Measurements from ENCODE around the gene TRPV5.

Gene TRPV5

DNA sequence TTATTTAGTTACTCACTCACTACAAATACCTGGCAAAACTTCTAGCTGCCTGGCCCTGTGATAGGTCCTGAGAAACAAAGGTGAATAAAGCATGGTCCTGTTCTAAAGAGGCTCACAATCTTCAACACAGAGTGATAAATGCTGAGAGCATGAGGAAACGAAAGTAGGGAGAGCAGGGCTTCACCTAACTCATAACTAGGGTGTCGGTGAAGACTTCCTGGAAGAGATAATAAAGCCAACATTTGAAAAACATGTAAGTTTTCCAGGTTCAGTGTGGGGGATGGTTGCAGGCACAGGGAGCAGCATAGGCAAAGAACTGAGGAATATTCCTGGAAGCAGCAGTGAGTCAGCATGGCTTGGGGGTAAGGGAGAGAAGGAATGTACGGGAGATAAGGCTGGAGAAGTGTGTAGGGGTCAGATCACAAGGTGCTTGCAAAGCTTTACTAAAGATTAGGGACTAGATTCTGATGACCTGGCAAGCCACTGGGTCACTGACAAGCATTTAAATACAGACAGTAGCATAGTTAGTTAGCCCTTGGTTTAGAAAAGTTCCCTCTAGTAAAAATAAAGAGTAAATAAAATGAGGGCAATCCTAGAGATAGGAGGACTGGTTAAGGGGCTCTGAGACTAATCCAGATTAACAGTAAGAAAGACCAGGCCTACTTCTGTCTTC, 23.5 kb upstream of the TRPV5 start:
- H3K4me3 ChIP-seq (ENCODE audit: control insufficient read depth, low read depth, low read length) = no peak overlapping the region
- TF ChIP-seq, protein P1, sequence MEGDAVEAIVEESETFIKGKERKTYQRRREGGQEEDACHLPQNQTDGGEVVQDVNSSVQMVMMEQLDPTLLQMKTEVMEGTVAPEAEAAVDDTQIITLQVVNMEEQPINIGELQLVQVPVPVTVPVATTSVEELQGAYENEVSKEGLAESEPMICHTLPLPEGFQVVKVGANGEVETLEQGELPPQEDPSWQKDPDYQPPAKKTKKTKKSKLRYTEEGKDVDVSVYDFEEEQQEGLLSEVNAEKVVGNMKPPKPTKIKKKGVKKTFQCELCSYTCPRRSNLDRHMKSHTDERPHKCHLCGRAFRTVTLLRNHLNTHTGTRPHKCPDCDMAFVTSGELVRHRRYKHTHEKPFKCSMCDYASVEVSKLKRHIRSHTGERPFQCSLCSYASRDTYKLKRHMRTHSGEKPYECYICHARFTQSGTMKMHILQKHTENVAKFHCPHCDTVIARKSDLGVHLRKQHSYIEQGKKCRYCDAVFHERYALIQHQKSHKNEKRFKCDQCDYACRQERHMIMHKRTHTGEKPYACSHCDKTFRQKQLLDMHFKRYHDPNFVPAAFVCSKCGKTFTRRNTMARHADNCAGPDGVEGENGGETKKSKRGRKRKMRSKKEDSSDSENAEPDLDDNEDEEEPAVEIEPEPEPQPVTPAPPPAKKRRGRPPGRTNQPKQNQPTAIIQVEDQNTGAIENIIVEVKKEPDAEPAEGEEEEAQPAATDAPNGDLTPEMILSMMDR (conservative IDR thresholded peaks at IDR 0.05; ENCODE audit: control insufficient read depth, insufficient read depth, low read depth, low read length) = no peak
- DNase-seq (ENCODE audit: low read depth) = no peak

DNA sequence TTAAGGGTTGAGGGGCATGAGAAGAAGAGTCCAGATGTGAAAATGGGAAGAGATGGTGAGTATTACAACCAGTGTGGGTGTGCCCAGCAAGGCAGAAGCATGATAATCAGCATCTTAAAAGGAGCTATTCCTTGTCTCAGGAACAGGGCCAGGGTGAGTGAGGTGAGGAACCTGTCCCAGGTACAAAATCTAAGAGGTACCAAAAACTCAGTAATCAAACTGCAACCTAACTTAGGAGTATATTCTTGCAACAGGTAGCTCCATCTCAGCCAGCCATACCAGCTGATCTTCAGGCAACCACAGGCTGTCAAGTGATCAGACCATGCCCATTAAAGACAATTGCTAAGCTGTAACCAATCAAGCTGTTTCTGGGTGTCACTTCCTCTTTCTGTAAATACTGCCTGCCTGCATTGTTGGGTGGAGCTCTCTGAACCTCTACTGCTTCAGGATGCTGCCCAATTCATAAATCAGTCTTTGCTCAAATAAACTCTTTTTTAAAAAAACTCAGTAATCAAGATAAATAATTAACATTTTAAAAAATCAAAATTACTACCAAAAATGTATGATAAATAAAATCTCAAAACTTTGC, 21.2 kb upstream of the TRPV5 start:
- TF ChIP-seq, protein P1 (conservative IDR thresholded peaks at IDR 0.05; ENCODE audit: control insufficient read depth, insufficient read depth, low read depth, low read length) = no peak
- H3K4me3 ChIP-seq (ENCODE audit: control insufficient read depth, low read depth, low read length) = no peak overlapping the region
- no peak for DNase-seq (ENCODE audit: low read depth)

DNA sequence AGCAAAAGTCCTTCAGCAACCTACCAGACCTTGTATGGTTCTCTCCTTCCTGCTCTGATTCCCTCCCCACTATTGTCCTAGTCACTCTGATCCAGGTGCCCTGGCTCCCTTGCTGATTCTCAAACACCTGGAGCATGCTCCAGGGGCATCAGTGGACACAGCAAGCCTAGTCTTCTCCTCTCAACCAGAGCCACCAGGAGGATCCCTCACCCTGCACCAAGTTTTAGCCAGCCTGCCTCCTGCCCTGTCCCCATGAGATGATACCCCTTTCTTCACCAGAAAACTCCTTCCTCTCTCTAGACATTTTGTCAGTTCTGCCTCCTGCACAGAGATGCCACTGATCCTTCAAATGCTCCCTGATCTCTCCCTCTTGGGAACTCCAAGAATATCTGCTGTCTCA, 16.7 kb upstream of the TRPV5 start:
- no peak for DNase-seq (ENCODE audit: low read depth)
- TF ChIP-seq, protein P1 (conservative IDR thresholded peaks at IDR 0.05; ENCODE audit: control insufficient read depth, insufficient read depth, low read depth, low read length) = no peak
- H3K4me3 ChIP-seq (ENCODE audit: control insufficient read depth, low read depth, low read length) = no peak overlapping the region

DNA sequence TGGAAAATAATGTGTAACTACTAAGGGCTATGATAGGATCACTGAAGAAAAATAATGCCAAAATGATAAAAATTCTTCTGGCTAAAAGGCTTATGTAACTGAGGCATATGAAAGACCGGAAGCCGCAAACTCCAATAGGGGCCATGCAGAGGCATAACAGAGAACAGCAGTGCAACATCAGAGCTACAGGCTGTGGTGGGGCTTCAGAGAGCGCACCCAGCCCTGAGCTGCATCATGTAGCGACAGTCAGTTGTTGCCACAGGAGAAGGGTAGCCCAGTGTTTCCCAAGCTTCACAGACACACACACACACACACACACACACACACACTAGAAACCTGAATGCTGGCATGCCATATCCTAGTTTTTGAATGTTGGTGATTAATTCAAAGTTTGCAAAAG, 15.1 kb upstream of the TRPV5 start:
- no peak for DNase-seq (ENCODE audit: low read depth)
- H3K4me3 ChIP-seq (ENCODE audit: control insufficient read depth, low read depth, low read length) = no peak overlapping the region
- TF ChIP-seq, protein P1 (conservative IDR thresholded peaks at IDR 0.05; ENCODE audit: control insufficient read depth, insufficient read depth, low read depth, low read length) = no peak

DNA sequence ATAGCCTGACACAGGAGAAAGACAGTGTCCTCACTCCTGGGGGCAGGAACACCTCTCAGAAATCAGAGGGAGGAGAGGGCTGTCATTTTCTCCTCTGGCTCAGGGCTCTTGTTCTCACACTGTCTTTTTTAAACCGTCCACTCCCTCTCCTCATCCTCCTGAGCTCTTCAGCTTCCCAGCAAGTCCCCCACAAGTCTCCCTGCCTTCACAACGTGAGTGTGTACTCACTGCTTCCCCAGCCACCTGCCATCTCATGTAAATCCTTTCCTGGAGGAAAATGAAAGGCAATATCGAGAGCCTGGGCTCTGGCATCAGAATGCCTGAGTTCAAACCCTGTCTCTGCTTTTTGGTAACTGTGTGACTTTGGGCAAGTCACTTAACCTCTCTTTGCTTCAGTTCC, 11.5 kb upstream of the TRPV5 start:
- no peak overlapping the region for H3K4me3 ChIP-seq (ENCODE audit: control insufficient read depth, low read depth, low read length)
- no peak for DNase-seq (ENCODE audit: low read depth)
- TF ChIP-seq, protein P1 (conservative IDR thresholded peaks at IDR 0.05; ENCODE audit: control insufficient read depth, insufficient read depth, low read depth, low read length) = no peak

DNA sequence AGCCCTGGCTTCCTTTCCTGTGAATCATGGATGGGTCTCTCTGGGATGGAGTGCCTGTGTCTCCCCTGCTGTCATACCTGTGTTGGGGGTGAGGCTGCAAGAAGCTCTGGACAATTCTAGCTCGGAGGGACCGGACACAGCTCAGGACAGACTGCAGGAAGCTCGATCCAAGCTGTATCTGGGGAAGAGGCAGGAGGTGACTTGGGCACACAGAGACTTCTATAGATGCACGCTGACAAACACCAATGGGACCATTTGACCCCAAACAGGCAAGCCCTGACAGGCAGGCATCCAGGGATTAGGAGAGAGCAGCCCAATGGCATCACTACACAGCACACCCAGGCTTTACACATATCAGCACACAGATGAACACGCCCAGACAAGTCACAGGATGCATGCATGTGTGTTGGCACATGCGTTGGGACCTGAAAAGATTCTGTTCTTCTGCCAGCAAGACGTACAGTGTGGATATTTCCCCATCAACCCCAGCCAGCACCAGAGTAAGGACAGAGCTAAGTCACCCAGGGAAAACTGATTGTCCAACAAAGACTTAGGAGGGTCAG, 10.2 kb upstream of the TRPV5 start:
- DNase-seq (ENCODE audit: low read depth) = no peak
- no peak overlapping the region for H3K4me3 ChIP-seq (ENCODE audit: control insufficient read depth, low read depth, low read length)
- TF ChIP-seq, protein P1 (conservative IDR thresholded peaks at IDR 0.05; ENCODE audit: control insufficient read depth, insufficient read depth, low read depth, low read length) = no peak
